Caco-2 (cell line): ENCODE measurements around the gene GJD3. TPM values are rescaled to one million over a fixed set of nuclear protein-coding genes. Genes with fewer than 3 reads are reported as not detected.
A peak's percentile ranks its signal among the peaks of the same experiment; 100 is the strongest.

Source experiments
- BruUV-seq: library from RNA; stranded (reverse); fragments of 400-500 nt; replicated peaks from 2 replicates; lab custom pipeline; 2021; lab: Mats Ljungman, UMichigan
- CTCF ChIA-PET: fragments of 300-600 bp; sonication (Branson Sonifier 250); formaldehyde crosslinking; loops from one replicate; lab custom pipeline; 2022; ENCODE audit warnings: antibody characterized with exemption; lab: Charles Lee
- POLR2A ChIA-PET: fragments of 300-600 bp; sonication (Branson Sonifier 250); formaldehyde crosslinking; loops from one replicate; lab custom pipeline; 2022; ENCODE audit warnings: antibody characterized with exemption; lab: Charles Lee
- DNase-seq, 2 experiments: peaks; one replicate each; pipeline versions ENCODE4 v3.0.0 to v3.0.0-alpha.2; 2020 to 2022
- H3K27me3 ChIP-seq: replicated peaks from 2 replicates; pipeline ENCODE4 v1.6.0; 2011; ENCODE audit warnings: low read length; ENCODE audit not compliant: control insufficient read depth, insufficient read depth
- H3K36me3 ChIP-seq: 2 replicates; pipeline ENCODE4 v1.5.1; 2011; ENCODE audit warnings: low read length; ENCODE audit not compliant: control insufficient read depth, insufficient read depth
- H3K4me1 ChIP-seq: fragments of 250-450 bp; sonication (Bioruptor Pico); 2 replicates; pipeline ENCODE4 v1.5.1; 2020; ENCODE audit warnings: mild to moderate bottlenecking
- H3K4me3 ChIP-seq: 2 replicates; pipeline ENCODE4 v1.5.1; 2011; ENCODE audit warnings: low read depth, mild to moderate bottlenecking, control low read depth, low read length
- H3K9me3 ChIP-seq: fragments of 250-450 bp; sonication (Bioruptor Pico); 2 replicates; pipeline ENCODE4 v1.5.1; 2020; ENCODE audit warnings: mild to moderate bottlenecking, moderate library complexity
- H3K27ac Mint-ChIP-seq: one replicate; pipeline ENCODE4 v1.8.0; 2022; ENCODE audit warnings: mixed read lengths; ENCODE audit not compliant: unreplicated experiment
- H3K27me3 Mint-ChIP-seq: one replicate; pipeline ENCODE4 v1.8.0; 2022; ENCODE audit warnings: mixed read lengths; ENCODE audit not compliant: insufficient read depth, unreplicated experiment
- H3K36me3 Mint-ChIP-seq: one replicate; pipeline ENCODE4 v1.8.0; 2022; ENCODE audit warnings: mild to moderate bottlenecking, mixed read lengths; ENCODE audit not compliant: insufficient read depth, unreplicated experiment
- H3K4me1 Mint-ChIP-seq: one replicate; pipeline ENCODE4 v1.8.0; 2022; ENCODE audit warnings: low read depth, mixed read lengths; ENCODE audit not compliant: unreplicated experiment
- H3K4me3 Mint-ChIP-seq: one replicate; pipeline ENCODE4 v1.8.0; 2022; ENCODE audit warnings: mild to moderate bottlenecking, moderate library complexity, mixed read lengths; ENCODE audit not compliant: unreplicated experiment
- H3K9me3 Mint-ChIP-seq: one replicate; pipeline ENCODE4 v1.8.0; 2022; ENCODE audit warnings: mixed read lengths; ENCODE audit not compliant: unreplicated experiment
- intact Hi-C: fragments of 100-400 bp; cut with micrococcal nuclease; formaldehyde crosslinking; loops from one replicate; pipeline ENCODE4 v1.10.0; 2022; ENCODE audit not compliant: unreplicated experiment
- total RNA-seq: library from RNA; stranded (reverse); gene quantifications from 2 replicates; pipeline ENCODE4 v1.2.3, GENCODE V29; 2022
- TF ChIP-seq, protein P1 (sequence below), 2 experiments: fragments of 200-600 bp in 1 of 2; IDR thresholded peaks; 1 replicate in 1 of 2; 2 replicates in 1 of 2; pipeline versions ENCODE4 v1.5.1 to v1.8.0; 2011 to 2022; ENCODE audit warnings: antibody characterized with exemption in 1 of 2, control low read depth in 1 of 2, inconsistent platforms in 1 of 2, low read depth in 1 of 2, low read length in 1 of 2, mild to moderate bottlenecking in 1 of 2, moderate library complexity in 1 of 2; ENCODE audit not compliant: insufficient read depth in 1 of 2, severe bottlenecking in 1 of 2, unreplicated experiment in 1 of 2

Gene GJD3
- total RNA-seq, 1 experiment from 2014 or later: not detected

DNA sequence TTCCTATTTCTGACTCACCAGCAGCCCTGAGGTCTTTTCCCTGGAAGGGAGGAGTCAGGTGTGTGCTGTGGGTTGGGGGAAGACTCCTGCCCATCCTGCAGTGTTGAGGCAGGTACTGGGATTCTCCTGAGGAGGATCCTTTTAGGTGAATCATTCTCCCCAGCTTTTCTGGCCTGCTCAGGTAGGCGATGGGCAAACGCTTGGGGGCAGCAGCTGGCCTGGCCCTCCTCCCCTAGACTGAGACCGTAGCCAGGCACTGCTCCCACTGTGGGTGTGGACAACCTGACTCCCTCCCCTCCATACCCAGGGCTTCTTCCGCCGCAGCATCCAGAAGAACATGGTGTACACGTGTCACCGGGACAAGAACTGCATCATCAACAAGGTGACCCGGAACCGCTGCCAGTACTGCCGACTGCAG, 15.1 kb downstream of the GJD3 start:
- no TSS peak for BruUV-seq
- no peaks in the 10 kb centered on the region for H3K27me3 ChIP-seq
- no peak overlapping the region for H3K4me3 ChIP-seq
- DNase-seq: no peak
- POLR2A ChIA-PET: no interaction called here
- CTCF ChIA-PET: no interaction called here
- H3K36me3 Mint-ChIP-seq: peaks cover 45% of the 10 kb centered on the region
- H3K4me3 Mint-ChIP-seq: no peak overlapping the region
- no peaks in the 10 kb centered on the region for H3K27me3 Mint-ChIP-seq
- H3K4me1 Mint-ChIP-seq: peaks cover 27% of the 10 kb centered on the region
- H3K27ac Mint-ChIP-seq: peak overlapping the region; percentile 3
- peaks cover 19% of the 10 kb centered on the region for H3K4me1 ChIP-seq
- intact Hi-C loops: no loop called here
- H3K9me3 Mint-ChIP-seq: no peaks in the 10 kb centered on the region
- H3K36me3 ChIP-seq: peaks cover 5% of the 10 kb centered on the region
- TF ChIP-seq, protein P1, sequence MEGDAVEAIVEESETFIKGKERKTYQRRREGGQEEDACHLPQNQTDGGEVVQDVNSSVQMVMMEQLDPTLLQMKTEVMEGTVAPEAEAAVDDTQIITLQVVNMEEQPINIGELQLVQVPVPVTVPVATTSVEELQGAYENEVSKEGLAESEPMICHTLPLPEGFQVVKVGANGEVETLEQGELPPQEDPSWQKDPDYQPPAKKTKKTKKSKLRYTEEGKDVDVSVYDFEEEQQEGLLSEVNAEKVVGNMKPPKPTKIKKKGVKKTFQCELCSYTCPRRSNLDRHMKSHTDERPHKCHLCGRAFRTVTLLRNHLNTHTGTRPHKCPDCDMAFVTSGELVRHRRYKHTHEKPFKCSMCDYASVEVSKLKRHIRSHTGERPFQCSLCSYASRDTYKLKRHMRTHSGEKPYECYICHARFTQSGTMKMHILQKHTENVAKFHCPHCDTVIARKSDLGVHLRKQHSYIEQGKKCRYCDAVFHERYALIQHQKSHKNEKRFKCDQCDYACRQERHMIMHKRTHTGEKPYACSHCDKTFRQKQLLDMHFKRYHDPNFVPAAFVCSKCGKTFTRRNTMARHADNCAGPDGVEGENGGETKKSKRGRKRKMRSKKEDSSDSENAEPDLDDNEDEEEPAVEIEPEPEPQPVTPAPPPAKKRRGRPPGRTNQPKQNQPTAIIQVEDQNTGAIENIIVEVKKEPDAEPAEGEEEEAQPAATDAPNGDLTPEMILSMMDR (IDR thresholded peaks at IDR 0.05; ENCODE audit: insufficient read depth in 1 of 2, low read depth in 1 of 2, low read length in 1 of 2, severe bottlenecking in 1 of 2, unreplicated experiment in 1 of 2): no peak
- H3K9me3 ChIP-seq: no peaks in the 10 kb centered on the region

DNA sequence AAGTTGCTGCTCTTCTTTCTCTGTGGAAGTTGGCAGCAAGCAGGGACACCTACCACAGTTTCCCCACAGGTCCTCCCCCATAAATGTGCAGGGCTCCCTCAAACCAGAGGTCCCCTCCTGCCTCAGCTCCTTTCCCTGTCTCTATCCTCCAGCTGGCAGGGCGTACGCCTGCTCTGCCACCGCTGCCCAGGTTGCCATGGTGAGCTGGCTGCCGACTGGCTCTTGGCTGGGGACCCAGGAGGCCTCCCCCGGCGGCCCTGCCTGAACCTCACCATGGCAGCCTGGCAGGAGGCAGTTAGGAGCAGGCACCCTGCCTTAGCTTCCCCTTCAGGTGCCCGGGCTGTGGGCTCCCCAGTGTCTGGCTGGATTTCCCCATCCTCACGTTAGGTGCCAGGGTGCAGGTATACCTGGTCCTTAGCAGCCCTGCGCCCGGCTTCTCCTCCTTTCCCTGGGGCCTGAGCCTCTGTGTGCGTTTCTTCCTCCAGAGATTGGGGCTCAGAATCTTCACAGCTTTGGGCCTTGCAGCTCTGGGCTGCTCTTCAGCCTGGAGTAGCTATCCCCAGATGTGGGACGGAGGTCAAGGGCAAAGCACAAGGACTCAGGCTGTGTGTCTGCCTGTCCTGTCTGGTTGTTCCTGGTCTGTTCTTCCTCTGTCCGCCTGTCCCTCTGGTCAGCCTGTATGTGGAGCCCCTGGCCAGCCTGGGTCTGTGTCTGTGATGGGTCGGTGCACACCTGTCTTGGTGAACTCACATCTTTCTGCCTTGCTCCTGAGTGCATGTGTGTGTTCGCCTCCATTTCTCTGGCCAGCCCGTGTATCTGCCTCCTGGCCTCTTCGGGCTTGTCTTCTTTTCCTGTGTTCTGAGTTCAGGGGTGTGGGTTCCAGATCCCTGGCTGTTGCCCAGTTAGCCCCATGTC, 15.7 kb downstream of the GJD3 start:
- no TSS peak for BruUV-seq
- ChIA-PET POLR2A (no interaction called here), CTCF (no interaction called here)
- Mint-ChIP-seq H3K27me3 (no peaks in the 10 kb centered on the region), H3K4me1 (peaks cover 32% of the 10 kb centered on the region), H3K27ac (peak overlapping the region; percentile 3), H3K36me3 (peaks cover 42% of the 10 kb centered on the region), H3K4me3 (no peak overlapping the region), H3K9me3 (no peaks in the 10 kb centered on the region)
- H3K4me1 ChIP-seq: peaks cover 26% of the 10 kb centered on the region
- intact Hi-C loops: no loop called here
- no peak overlapping the region for H3K4me3 ChIP-seq
- H3K9me3 ChIP-seq: no peaks in the 10 kb centered on the region
- H3K27me3 ChIP-seq: no peaks in the 10 kb centered on the region
- H3K36me3 ChIP-seq: peaks cover 5% of the 10 kb centered on the region
- TF ChIP-seq, protein P1 (IDR thresholded peaks at IDR 0.05; ENCODE audit: insufficient read depth in 1 of 2, low read depth in 1 of 2, low read length in 1 of 2, severe bottlenecking in 1 of 2, unreplicated experiment in 1 of 2): no peak
- DNase-seq: no peak

DNA sequence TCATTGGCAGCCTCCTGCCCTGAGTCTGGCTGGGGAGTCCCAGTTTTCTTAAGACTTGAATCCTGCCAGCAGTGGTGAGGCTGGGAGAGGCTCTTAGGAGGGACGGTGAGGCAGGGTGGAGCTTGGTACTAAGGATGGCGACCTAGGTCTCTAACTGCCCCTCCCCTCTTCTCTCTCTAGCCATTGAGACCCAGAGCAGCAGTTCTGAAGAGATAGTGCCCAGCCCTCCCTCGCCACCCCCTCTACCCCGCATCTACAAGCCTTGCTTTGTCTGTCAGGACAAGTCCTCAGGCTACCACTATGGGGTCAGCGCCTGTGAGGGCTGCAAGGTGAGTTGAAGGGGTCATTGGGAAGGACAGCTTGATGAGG, 16.4 kb downstream of the GJD3 start:
- H3K27ac Mint-ChIP-seq: peak overlapping the region; percentile 25
- no peaks in the 10 kb centered on the region for H3K27me3 Mint-ChIP-seq
- H3K9me3 ChIP-seq: no peaks in the 10 kb centered on the region
- peaks cover 42% of the 10 kb centered on the region for H3K36me3 Mint-ChIP-seq
- H3K4me1 ChIP-seq: peaks cover 33% of the 10 kb centered on the region
- peaks cover 32% of the 10 kb centered on the region for H3K4me1 Mint-ChIP-seq
- no peak for DNase-seq
- no peaks in the 10 kb centered on the region for H3K9me3 Mint-ChIP-seq
- ChIA-PET POLR2A (no interaction called here), CTCF (no interaction called here)
- H3K4me3 ChIP-seq: no peak overlapping the region
- TF ChIP-seq, protein P1 (IDR thresholded peaks at IDR 0.05; ENCODE audit: insufficient read depth in 1 of 2, low read depth in 1 of 2, low read length in 1 of 2, severe bottlenecking in 1 of 2, unreplicated experiment in 1 of 2): no peak
- peaks cover 5% of the 10 kb centered on the region for H3K36me3 ChIP-seq
- no peak overlapping the region for H3K4me3 Mint-ChIP-seq
- no TSS peak for BruUV-seq
- intact Hi-C loops: no loop called here
- no peaks in the 10 kb centered on the region for H3K27me3 ChIP-seq
